WTC11 (cell line): ENCODE results near the gene MDGA2.

Source experiments
- TF ChIP-seq, protein P1 (sequence below): sonication (generic); formaldehyde crosslinking; IDR thresholded peaks from 2 replicates; pipeline ENCODE4 v1.8.1; 2023; ENCODE audit warnings: mild to moderate bottlenecking, missing genetic modification reagents
- TF ChIP-seq, protein P2 (sequence below): fragments of 250-450 bp; sonication (Bioruptor Pico); IDR thresholded peaks from 2 replicates; pipeline ENCODE4 v2.1.2; 2022; ENCODE audit warnings: mild to moderate bottlenecking, moderate library complexity

DNA sequence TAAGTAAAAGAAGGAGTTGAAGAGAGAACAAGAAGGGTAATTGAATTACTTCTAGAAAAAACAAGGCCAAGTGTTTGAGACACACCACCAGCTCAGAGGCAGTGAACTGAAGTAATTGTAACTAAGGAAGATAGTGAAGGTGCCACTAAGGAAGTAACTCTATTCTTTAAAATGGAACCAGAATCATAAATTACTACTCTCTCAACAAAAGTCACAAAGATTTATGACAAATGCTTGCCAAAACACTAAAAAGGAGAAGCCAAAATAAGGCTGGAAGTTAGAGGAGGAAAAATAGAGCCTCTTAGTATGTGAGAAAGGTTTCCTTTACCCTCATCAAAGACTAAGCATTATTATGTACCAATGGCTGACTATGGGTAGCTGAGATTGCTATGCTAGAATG lies 208.5 kb downstream of the MDGA2 start:
- TF ChIP-seq, protein P1, sequence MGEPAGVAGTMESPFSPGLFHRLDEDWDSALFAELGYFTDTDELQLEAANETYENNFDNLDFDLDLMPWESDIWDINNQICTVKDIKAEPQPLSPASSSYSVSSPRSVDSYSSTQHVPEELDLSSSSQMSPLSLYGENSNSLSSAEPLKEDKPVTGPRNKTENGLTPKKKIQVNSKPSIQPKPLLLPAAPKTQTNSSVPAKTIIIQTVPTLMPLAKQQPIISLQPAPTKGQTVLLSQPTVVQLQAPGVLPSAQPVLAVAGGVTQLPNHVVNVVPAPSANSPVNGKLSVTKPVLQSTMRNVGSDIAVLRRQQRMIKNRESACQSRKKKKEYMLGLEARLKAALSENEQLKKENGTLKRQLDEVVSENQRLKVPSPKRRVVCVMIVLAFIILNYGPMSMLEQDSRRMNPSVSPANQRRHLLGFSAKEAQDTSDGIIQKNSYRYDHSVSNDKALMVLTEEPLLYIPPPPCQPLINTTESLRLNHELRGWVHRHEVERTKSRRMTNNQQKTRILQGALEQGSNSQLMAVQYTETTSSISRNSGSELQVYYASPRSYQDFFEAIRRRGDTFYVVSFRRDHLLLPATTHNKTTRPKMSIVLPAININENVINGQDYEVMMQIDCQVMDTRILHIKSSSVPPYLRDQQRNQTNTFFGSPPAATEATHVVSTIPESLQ, result no peak
- TF ChIP-seq, protein P2, sequence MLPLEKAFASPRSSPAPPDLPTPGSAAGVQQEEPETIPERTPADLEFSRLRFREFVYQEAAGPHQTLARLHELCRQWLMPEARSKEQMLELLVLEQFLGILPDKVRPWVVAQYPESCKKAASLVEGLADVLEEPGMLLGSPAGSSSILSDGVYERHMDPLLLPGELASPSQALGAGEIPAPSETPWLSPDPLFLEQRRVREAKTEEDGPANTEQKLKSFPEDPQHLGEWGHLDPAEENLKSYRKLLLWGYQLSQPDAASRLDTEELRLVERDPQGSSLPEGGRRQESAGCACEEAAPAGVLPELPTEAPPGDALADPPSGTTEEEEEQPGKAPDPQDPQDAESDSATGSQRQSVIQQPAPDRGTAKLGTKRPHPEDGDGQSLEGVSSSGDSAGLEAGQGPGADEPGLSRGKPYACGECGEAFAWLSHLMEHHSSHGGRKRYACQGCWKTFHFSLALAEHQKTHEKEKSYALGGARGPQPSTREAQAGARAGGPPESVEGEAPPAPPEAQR, result no peak
